Neural progenitor cell (in vitro differentiated cells): ENCODE data around the gene HNRNPH2. TPM values are rescaled to one million over a fixed set of nuclear protein-coding genes. Genes with fewer than 3 reads are reported as not detected.
A peak's percentile ranks its signal among the peaks of the same experiment; 100 is the strongest.

Source experiments
- DNase-seq: peaks from one replicate; pipeline ENCODE4 v3.0.0-alpha.2; 2016; ENCODE audit warnings: low spot score
- H2AFZ ChIP-seq: fragments of 200-600 bp; sonication (generic); replicated peaks from 2 replicates; pipeline ENCODE4 v1.6.1; 2016; ENCODE audit warnings: antibody characterized with exemption
- H3F3A ChIP-seq: fragments of 200-600 bp; sonication (generic); 2 replicates; pipeline ENCODE4 v1.6.1; 2016; ENCODE audit warnings: antibody characterized with exemption, low read depth
- H3K27ac ChIP-seq: fragments of 200-600 bp; sonication (generic); 2 replicates; pipeline ENCODE4 v1.5.1; 2016; ENCODE audit warnings: mild to moderate bottlenecking
- H3K27me3 ChIP-seq: fragments of 200-600 bp; sonication (generic); 2 replicates; pipeline ENCODE4 v1.6.1; 2016; ENCODE audit warnings: mild to moderate bottlenecking, moderate library complexity
- H3K36me3 ChIP-seq: fragments of 200-600 bp; sonication (generic); 2 replicates; pipeline ENCODE4 v1.5.1; 2016
- H3K4me1 ChIP-seq: fragments of 200-600 bp; sonication (generic); 2 replicates; pipeline ENCODE4 v1.6.1; 2016; ENCODE audit warnings: mixed run types
- H3K4me2 ChIP-seq: fragments of 200-600 bp; sonication (generic); 2 replicates; pipeline ENCODE4 v1.6.1; 2016
- H3K4me3 ChIP-seq: fragments of 200-600 bp; sonication (generic); 2 replicates; pipeline ENCODE4 v1.5.1; 2016
- H3K79me2 ChIP-seq: fragments of 200-600 bp; sonication (generic); 2 replicates; pipeline ENCODE4 v1.6.1; 2016; ENCODE audit warnings: low read depth
- H3K9ac ChIP-seq: fragments of 200-600 bp; sonication (generic); 2 replicates; pipeline ENCODE4 v1.6.1; 2016
- H3K9me3 ChIP-seq: fragments of 200-600 bp; sonication (generic); 2 replicates; pipeline ENCODE4 v1.5.1; 2016; ENCODE audit warnings: low read depth
- H4K20me1 ChIP-seq: fragments of 200-600 bp; sonication (generic); 2 replicates; pipeline ENCODE4 v1.6.1; 2016; ENCODE audit warnings: low read depth
- H3K27ac Mint-ChIP-seq: 3 replicates; pipeline ENCODE4 v1.8.0; 2021; ENCODE audit warnings: mixed read lengths
- H3K27me3 Mint-ChIP-seq: 2 replicates; pipeline ENCODE4 v1.8.0; 2022; ENCODE audit warnings: low read depth, mild to moderate bottlenecking, inconsistent platforms, moderate library complexity, mixed read lengths; ENCODE audit not compliant: insufficient read depth
- H3K36me3 Mint-ChIP-seq: 3 replicates; pipeline ENCODE4 v1.8.0; 2021; ENCODE audit warnings: mixed read lengths
- H3K4me1 Mint-ChIP-seq: 3 replicates; pipeline ENCODE4 v1.8.0; 2021; ENCODE audit warnings: mixed read lengths
- H3K4me3 Mint-ChIP-seq: 3 replicates; pipeline ENCODE4 v1.8.0; 2021; ENCODE audit warnings: mild to moderate bottlenecking, moderate library complexity, mixed read lengths
- H3K9me3 Mint-ChIP-seq: 3 replicates; pipeline ENCODE4 v1.8.0; 2020; ENCODE audit warnings: mixed read lengths
- EZH2 ChIP-seq: fragments of 200-600 bp; sonication (generic); IDR thresholded peaks from 2 replicates; pipeline ENCODE4 v1.6.1; 2017; ENCODE audit warnings: antibody characterized with exemption, mild to moderate bottlenecking, moderate library complexity
- EZH2phosphoT487 ChIP-seq: fragments of 200-600 bp; sonication (generic); IDR thresholded peaks from 2 replicates; pipeline ENCODE4 v1.6.1; 2017; ENCODE audit warnings: antibody characterized with exemption
- total RNA-seq: library from RNA; depleted of rRNA; stranded (reverse); fragments of >200 nt; gene quantifications from 2 replicates; pipeline ENCODE4 v1.2.3, GENCODE V29; 2015; ENCODE audit warnings: low replicate concordance
- TF ChIP-seq, protein P1 (sequence below): fragments of 200-600 bp; sonication (generic); IDR thresholded peaks from 2 replicates; pipeline ENCODE4 v1.5.1; 2017; ENCODE audit warnings: antibody characterized with exemption, mild to moderate bottlenecking

HNRNPH2 gene
- total RNA-seq, 1 donor from 2014 or later = 93.3 TPM

DNA sequence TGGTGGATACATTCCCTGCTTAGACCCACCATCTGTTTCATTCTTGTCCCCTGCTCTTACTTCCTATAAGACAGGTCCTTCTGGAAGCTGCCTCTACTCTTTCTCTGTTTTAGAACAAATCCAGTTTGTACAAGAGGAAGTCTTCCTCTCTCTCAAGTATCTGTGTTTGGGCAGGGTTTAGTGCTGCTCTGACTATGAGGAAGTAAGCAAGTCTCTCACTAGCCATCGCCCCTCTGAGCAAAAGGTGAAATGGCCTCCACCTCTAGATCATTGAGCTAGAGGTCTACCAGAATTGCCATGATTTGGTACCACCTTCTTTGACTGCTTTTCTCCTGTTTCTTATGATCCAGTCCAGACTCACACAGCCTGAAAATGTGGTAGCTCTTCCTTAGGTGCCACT, 30.5 kb upstream of the HNRNPH2 start:
- no peak overlapping the region for H3K4me3 Mint-ChIP-seq
- Histone ChIP-seq H2AFZ (no peak overlapping the region), H3K4me2 (no peak overlapping the region), H3K27ac (no peak overlapping the region), H3K36me3 (no peaks in the 10 kb centered on the region), H3K4me1 (no peaks in the 10 kb centered on the region), H3K79me2 (no peaks in the 10 kb centered on the region), H3F3A (no peaks in the 10 kb centered on the region), H3K9me3 (no peaks in the 10 kb centered on the region), H3K4me3 (no peak overlapping the region), H4K20me1 (no peaks in the 10 kb centered on the region), H3K27me3 (no peaks in the 10 kb centered on the region), H3K9ac (no peak overlapping the region)
- no peak for DNase-seq
- no peaks in the 10 kb centered on the region for H3K4me1 Mint-ChIP-seq
- no peak for TF ChIP-seq EZH2
- TF ChIP-seq, protein P1, sequence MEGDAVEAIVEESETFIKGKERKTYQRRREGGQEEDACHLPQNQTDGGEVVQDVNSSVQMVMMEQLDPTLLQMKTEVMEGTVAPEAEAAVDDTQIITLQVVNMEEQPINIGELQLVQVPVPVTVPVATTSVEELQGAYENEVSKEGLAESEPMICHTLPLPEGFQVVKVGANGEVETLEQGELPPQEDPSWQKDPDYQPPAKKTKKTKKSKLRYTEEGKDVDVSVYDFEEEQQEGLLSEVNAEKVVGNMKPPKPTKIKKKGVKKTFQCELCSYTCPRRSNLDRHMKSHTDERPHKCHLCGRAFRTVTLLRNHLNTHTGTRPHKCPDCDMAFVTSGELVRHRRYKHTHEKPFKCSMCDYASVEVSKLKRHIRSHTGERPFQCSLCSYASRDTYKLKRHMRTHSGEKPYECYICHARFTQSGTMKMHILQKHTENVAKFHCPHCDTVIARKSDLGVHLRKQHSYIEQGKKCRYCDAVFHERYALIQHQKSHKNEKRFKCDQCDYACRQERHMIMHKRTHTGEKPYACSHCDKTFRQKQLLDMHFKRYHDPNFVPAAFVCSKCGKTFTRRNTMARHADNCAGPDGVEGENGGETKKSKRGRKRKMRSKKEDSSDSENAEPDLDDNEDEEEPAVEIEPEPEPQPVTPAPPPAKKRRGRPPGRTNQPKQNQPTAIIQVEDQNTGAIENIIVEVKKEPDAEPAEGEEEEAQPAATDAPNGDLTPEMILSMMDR = no peak
- no peak for TF ChIP-seq EZH2phosphoT487
- no peak overlapping the region for H3K27ac Mint-ChIP-seq
- peaks cover 2% of the 10 kb centered on the region for H3K9me3 Mint-ChIP-seq
- no peaks in the 10 kb centered on the region for H3K27me3 Mint-ChIP-seq
- no peaks in the 10 kb centered on the region for H3K36me3 Mint-ChIP-seq

DNA sequence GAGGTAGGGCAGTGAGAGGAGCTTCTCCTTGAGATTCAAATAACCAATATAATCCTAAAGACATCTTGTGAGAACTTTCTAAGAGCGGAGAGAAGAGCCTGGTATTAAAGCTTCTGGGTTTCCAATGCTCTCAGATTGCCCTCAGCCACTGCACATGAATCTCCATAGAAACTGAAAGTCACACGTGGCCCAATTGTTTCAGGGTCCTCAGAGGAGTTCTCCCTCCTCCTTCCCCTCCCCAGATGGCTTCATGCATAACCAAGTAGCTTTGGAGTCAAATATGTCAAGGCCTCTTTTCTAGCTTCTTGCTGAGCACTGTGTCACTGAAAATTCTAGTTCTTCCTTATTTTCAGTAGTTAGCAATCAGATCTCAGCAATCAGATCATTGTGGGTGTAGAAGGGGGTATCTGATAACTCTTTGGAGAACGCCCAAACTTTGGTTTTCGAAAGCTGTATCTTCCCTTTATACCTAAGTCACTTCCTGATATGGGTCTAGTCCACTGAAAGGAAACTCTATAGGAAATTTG, 24.3 kb upstream of the HNRNPH2 start:
- no peaks in the 10 kb centered on the region for H3K36me3 Mint-ChIP-seq
- H3K36me3 ChIP-seq = no peaks in the 10 kb centered on the region
- H3K27ac ChIP-seq = no peak overlapping the region
- no peaks in the 10 kb centered on the region for H3K4me1 ChIP-seq
- no peak overlapping the region for H2AFZ ChIP-seq
- no peak overlapping the region for H3K4me3 ChIP-seq
- H3K27me3 ChIP-seq = no peaks in the 10 kb centered on the region
- H3K27ac Mint-ChIP-seq = no peak overlapping the region
- DNase-seq = peak; percentile 11
- H3K9ac ChIP-seq = no peak overlapping the region
- H3K79me2 ChIP-seq = no peaks in the 10 kb centered on the region
- peaks cover 12% of the 10 kb centered on the region for H3K4me1 Mint-ChIP-seq
- no peaks in the 10 kb centered on the region for H4K20me1 ChIP-seq
- no peaks in the 10 kb centered on the region for H3K27me3 Mint-ChIP-seq
- TF ChIP-seq EZH2phosphoT487 (no peak), EZH2 (no peak)
- no peak overlapping the region for H3K4me2 ChIP-seq
- H3F3A ChIP-seq = no peaks in the 10 kb centered on the region
- no peak overlapping the region for H3K4me3 Mint-ChIP-seq
- no peaks in the 10 kb centered on the region for H3K9me3 Mint-ChIP-seq
- no peaks in the 10 kb centered on the region for H3K9me3 ChIP-seq

DNA sequence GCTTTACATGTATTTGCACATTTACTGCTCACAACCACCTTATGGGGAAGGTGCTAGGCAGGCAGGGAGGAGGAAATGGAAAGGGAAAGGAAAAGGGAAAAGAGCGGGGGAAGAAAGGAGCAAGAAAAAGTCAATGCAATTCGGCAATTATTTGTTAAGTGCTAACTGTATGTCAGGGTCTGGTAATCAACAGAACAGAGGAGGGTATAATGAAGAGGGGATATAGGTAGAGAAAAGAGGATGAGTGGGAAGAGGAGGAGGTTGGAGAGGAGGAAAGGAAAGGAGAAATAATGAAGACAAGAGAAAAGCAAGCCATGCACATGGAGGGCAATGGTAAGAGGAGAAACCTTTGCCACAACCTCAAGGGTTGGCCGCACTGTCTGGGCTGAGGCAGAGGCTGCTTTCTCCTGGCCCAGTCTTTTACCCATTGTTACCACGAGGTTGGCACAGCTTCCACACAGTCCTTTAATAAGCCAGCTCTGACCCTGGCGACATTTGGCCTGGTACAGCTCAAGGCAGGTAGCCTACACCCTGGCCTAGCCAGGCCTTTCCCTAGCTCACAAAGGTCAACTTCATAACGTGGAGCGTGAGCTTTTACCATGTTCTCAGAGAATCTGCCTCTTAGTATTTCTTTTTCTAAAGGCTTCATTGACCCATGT, 22.9 kb upstream of the HNRNPH2 start:
- Mint-ChIP-seq H3K27me3 (no peaks in the 10 kb centered on the region), H3K4me3 (no peak overlapping the region), H3K36me3 (no peaks in the 10 kb centered on the region), H3K27ac (no peak overlapping the region), H3K4me1 (peaks cover 12% of the 10 kb centered on the region), H3K9me3 (no peaks in the 10 kb centered on the region)
- Histone ChIP-seq H3K4me2 (no peak overlapping the region), H3F3A (no peaks in the 10 kb centered on the region), H3K79me2 (no peaks in the 10 kb centered on the region), H3K27me3 (no peaks in the 10 kb centered on the region), H3K9me3 (no peaks in the 10 kb centered on the region), H3K4me3 (no peak overlapping the region), H3K27ac (no peak overlapping the region), H3K36me3 (no peaks in the 10 kb centered on the region), H3K9ac (no peak overlapping the region), H4K20me1 (no peaks in the 10 kb centered on the region), H2AFZ (no peak overlapping the region), H3K4me1 (no peaks in the 10 kb centered on the region)
- TF ChIP-seq EZH2 (no peak), EZH2phosphoT487 (no peak)
- TF ChIP-seq, protein P1 = no peak
- DNase-seq = no peak

DNA sequence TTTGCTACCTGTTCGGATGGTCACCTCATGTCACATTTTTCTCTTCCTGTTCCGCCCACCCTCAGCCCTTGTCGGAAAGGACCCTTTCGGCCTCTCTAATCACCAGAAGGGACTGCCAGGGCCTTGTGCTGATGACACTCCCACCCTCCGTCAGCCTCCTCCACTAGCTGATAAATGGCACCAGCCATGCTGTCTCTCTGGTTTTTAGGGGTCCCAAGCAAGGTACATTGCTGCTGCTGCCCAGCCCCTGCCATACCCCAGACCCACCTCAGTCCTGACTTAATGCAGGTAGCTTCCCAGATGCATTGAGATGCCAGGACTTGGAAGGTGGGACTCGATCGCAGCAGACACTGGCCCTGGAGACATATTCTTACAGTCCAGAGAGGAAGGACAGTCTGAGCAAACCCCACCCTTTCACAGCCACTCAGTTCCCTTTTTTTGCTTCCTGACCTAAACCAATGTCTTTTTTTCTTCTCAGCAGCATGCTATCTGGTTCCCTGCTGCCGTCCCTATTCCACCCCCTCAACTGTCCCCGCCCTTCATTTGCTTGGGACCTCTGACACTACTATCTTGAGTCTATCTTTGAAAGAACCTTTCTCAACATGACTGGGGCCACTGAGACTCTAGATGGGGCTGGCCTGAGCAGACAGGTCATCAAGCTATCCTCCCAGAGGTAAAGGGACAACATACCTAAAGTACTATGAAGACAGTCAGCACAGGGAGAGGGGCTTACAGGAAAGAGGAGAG, 22.1 kb upstream of the HNRNPH2 start, which contains the start of gene BTK:
Gene BTK (minus strand): TSS at position 397 of the 747 bp plus-strand sequence. CDS start 10,907 bp downstream, outside the sequence.
- Histone ChIP-seq H2AFZ (no peak within 1 kb of the TSS), H3K4me1 (no peaks in the 10 kb centered on the region), H3K27me3 (no peaks in the 10 kb centered on the region), H3K4me3 (no peak within 1 kb of the TSS), H3K79me2 (peaks cover 2% of the 10 kb centered on the region), H3K4me2 (no peak within 1 kb of the TSS), H4K20me1 (no peaks in the 10 kb centered on the region), H3K9ac (no peak within 1 kb of the TSS), H3K9me3 (no peaks in the 10 kb centered on the region), H3K36me3 (no peaks in the 10 kb centered on the region), H3K27ac (no peak within 1 kb of the TSS), H3F3A (peaks cover 1% of the 10 kb centered on the region)
- H3K27me3 Mint-ChIP-seq = no peaks in the 10 kb centered on the region
- H3K27ac Mint-ChIP-seq = no peak within 1 kb of the TSS
- no peak for DNase-seq
- no peaks in the 10 kb centered on the region for H3K9me3 Mint-ChIP-seq
- peaks cover 12% of the 10 kb centered on the region for H3K4me1 Mint-ChIP-seq
- H3K4me3 Mint-ChIP-seq = no peak within 1 kb of the TSS
- no peaks in the 10 kb centered on the region for H3K36me3 Mint-ChIP-seq
- TF ChIP-seq EZH2phosphoT487 = no peak
- TF ChIP-seq, protein P1 = no peak
- TF ChIP-seq EZH2 = no peak
